ENCODE measurements around the gene PTPN23.

Gene PTPN23

GRCh38 chr3:47405820-47406761 lies 25.3 kb downstream of the PTPN23 start:
- Histone ChIP-seq H3K36me3 (ENCODE audit: insufficient read depth, low read length) (no peaks in the 10 kb centered on the region; the same call in 1 of the 2 replicates), H3K9ac (ENCODE audit: insufficient read length) (no peak overlapping the region), H3K4me3 (no peak overlapping the region), H3K9me3 (ENCODE audit: low read depth, low read length) (no peaks in the 10 kb centered on the region), H3K27ac (no peak overlapping the region)
- TF ChIP-seq FOXP2 (optimal IDR thresholded peaks at IDR 0.05; ENCODE audit: control extremely low read depth, extremely low read length, insufficient read depth): no peak
- no peak for DNase-seq (ENCODE audit: low read depth, low spot score)

- H3K27ac ChIP-seq: no peak overlapping the region
- no peak for DNase-seq (ENCODE audit: low read depth, low spot score)
- H3K4me3 ChIP-seq: no peak overlapping the region
- H3K9ac ChIP-seq (ENCODE audit: insufficient read length): no peak overlapping the region
- TF ChIP-seq FOXP2 (optimal IDR thresholded peaks at IDR 0.05; ENCODE audit: control extremely low read depth, extremely low read length, insufficient read depth) (no peak), POLR2AphosphoS5 (IDR thresholded peaks at IDR 0.05; ENCODE audit: borderline replicate concordance, low read depth, low read length) (no peak), EZH2 (IDR thresholded peaks at IDR 0.05) (no peak)
- H3K36me3 ChIP-seq (ENCODE audit: insufficient read depth, low read length): no peaks in the 10 kb centered on the region; the same call in 1 of the 2 replicates
- H3K9me3 ChIP-seq (ENCODE audit: low read depth, low read length): no peaks in the 10 kb centered on the region
Measured at GRCh38 chr3:47406762-47407149, 25.9 kb downstream of the PTPN23 start.

GRCh38 chr3:47407237-47407636 lies 26.4 kb downstream of the PTPN23 start:
- no peak overlapping the region for H3K27ac ChIP-seq
- H3K9me3 ChIP-seq (ENCODE audit: low read depth, low read length): no peaks in the 10 kb centered on the region
- DNase-seq (ENCODE audit: low read depth, low spot score): no peak
- H3K36me3 ChIP-seq (ENCODE audit: insufficient read depth, low read length): no peaks in the 10 kb centered on the region; the same call in 1 of the 2 replicates
- H3K9ac ChIP-seq (ENCODE audit: insufficient read length): no peak overlapping the region
- no peak for TF ChIP-seq FOXP2 (optimal IDR thresholded peaks at IDR 0.05; ENCODE audit: control extremely low read depth, extremely low read length, insufficient read depth)
- TF ChIP-seq POLR2AphosphoS5 (IDR thresholded peaks at IDR 0.05; ENCODE audit: borderline replicate concordance, low read depth, low read length): no peak
- H3K4me3 ChIP-seq: no peak overlapping the region

- no peak overlapping the region for H3K4me3 ChIP-seq
- no peak overlapping the region for H3K27ac ChIP-seq
- H3K9me3 ChIP-seq (ENCODE audit: low read depth, low read length): no peaks in the 10 kb centered on the region
- H3K9ac ChIP-seq (ENCODE audit: insufficient read length): no peak overlapping the region
- H3K36me3 ChIP-seq (ENCODE audit: insufficient read depth, low read length): no peaks in the 10 kb centered on the region; the same call in 1 of the 2 replicates
- DNase-seq (ENCODE audit: low read depth, low spot score): no peak
- TF ChIP-seq FOXP2 (optimal IDR thresholded peaks at IDR 0.05; ENCODE audit: control extremely low read depth, extremely low read length, insufficient read depth): no peak
- no peak for TF ChIP-seq EZH2 (IDR thresholded peaks at IDR 0.05)
- no peak for TF ChIP-seq POLR2AphosphoS5 (IDR thresholded peaks at IDR 0.05; ENCODE audit: borderline replicate concordance, low read depth, low read length)
Measured at GRCh38 chr3:47407896-47408838, 27.3 kb downstream of the PTPN23 start.

GRCh38 chr3:47408839-47409229 lies 28.0 kb downstream of the PTPN23 start:
- TF ChIP-seq FOXP2 (optimal IDR thresholded peaks at IDR 0.05; ENCODE audit: control extremely low read depth, extremely low read length, insufficient read depth) (no peak), EZH2 (IDR thresholded peaks at IDR 0.05) (no peak), POLR2AphosphoS5 (IDR thresholded peaks at IDR 0.05; ENCODE audit: borderline replicate concordance, low read depth, low read length) (no peak)
- no peak overlapping the region for H3K9ac ChIP-seq (ENCODE audit: insufficient read length)
- no peak overlapping the region for H3K4me3 ChIP-seq
- no peak overlapping the region for H3K27ac ChIP-seq
- DNase-seq (ENCODE audit: low read depth, low spot score): no peak
- H3K36me3 ChIP-seq (ENCODE audit: insufficient read depth, low read length): no peaks in the 10 kb centered on the region; the same call in 1 of the 2 replicates
- H3K9me3 ChIP-seq (ENCODE audit: low read depth, low read length): no peaks in the 10 kb centered on the region

- no peak overlapping the region for H3K4me3 ChIP-seq
- no peak overlapping the region for H3K27ac ChIP-seq
- H3K9ac ChIP-seq (ENCODE audit: insufficient read length): no peak overlapping the region
- H3K36me3 ChIP-seq (ENCODE audit: insufficient read depth, low read length): no peaks in the 10 kb centered on the region; the same call in 1 of the 2 replicates
- DNase-seq (ENCODE audit: low read depth, low spot score): no peak
- H3K9me3 ChIP-seq (ENCODE audit: low read depth, low read length): no peaks in the 10 kb centered on the region
- TF ChIP-seq FOXP2 (optimal IDR thresholded peaks at IDR 0.05; ENCODE audit: control extremely low read depth, extremely low read length, insufficient read depth) (no peak), POLR2AphosphoS5 (IDR thresholded peaks at IDR 0.05; ENCODE audit: borderline replicate concordance, low read depth, low read length) (no peak), EZH2 (IDR thresholded peaks at IDR 0.05) (no peak)
Measured at GRCh38 chr3:47409284-47409683, 28.5 kb downstream of the PTPN23 start.

- TF ChIP-seq FOXP2 (optimal IDR thresholded peaks at IDR 0.05; ENCODE audit: control extremely low read depth, extremely low read length, insufficient read depth): no peak
- TF ChIP-seq POLR2AphosphoS5 (IDR thresholded peaks at IDR 0.05; ENCODE audit: borderline replicate concordance, low read depth, low read length): no peak
- TF ChIP-seq EZH2 (IDR thresholded peaks at IDR 0.05): no peak
- Histone ChIP-seq H3K4me3 (no peak overlapping the region), H3K36me3 (ENCODE audit: insufficient read depth, low read length) (no peaks in the 10 kb centered on the region; the same call in 1 of the 2 replicates), H3K9me3 (ENCODE audit: low read depth, low read length) (no peaks in the 10 kb centered on the region), H3K27ac (no peak overlapping the region), H3K9ac (ENCODE audit: insufficient read length) (no peak overlapping the region)
- DNase-seq (ENCODE audit: low read depth, low spot score): no peak
Measured at GRCh38 chr3:47409688-47410416, 29.0 kb downstream of the PTPN23 start.

Measured in SK-N-MC (cell line).